H4 (cell line): ENCODE data around the gene UGT2B11. TPM values are rescaled to one million over a fixed set of nuclear protein-coding genes. Genes with fewer than 3 reads are reported as not detected.
"Not testable (repeated sequence)": the region's sequence is repeated elsewhere in the genome, so short reads cannot be mapped to it uniquely, and the experiment has no call there.

ENCODE experiments used
- DNase-seq: peaks from one replicate; pipeline ENCODE4 v3.0.0-alpha.2; 2015; ENCODE audit warnings: low spot score
- total RNA-seq: library from RNA; depleted of rRNA; stranded (reverse); fragments of >200 nt; shearing (Covaris generic); gene quantifications from 2 replicates; pipeline ENCODE4 v1.2.3, GENCODE V29; 2014; rRNA removed

The UGT2B11 gene
- total RNA-seq, 1 experiment from 2014 or later = not detected

DNA sequence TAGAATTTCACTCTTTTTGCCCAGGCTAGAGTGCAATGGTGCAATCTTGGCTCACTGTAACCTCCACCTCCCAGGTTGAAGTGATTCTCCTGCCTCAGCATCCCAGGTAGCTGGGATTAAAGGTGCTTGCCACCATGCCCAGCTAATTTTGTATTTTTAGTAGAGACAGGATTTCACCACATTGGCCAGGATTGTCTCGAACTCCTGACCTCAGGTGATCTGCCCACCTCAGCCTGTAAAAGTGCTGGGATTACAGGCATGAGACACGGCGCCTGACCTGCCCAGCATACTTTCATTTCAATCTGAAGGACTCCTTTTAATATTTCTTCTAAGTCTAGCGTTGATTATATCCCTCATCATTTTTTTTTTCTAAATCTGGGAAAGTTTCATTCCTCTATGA is 45.4 kb downstream of the UGT2B11 start:
- DNase-seq = not testable (repeated sequence)

DNA sequence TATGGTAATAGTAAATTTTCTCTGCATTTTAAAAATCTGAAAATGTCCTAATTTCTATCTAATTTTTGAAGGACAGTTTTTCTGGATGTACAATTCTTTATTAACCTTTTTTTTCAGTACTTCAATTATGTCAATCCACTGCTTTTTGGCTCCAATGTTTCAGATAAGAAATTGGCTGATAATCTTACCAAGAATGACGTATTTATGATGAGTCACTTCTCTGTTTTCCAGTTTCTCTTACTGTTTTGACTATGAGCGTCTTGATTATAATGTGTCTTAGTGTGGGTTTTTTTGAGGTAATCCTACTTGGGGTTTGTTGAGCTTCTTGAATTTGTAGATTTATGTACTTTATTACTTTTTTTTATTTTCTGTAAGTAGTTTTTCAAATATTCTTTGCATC is 47.2 kb downstream of the UGT2B11 start:
- DNase-seq = no peak

DNA sequence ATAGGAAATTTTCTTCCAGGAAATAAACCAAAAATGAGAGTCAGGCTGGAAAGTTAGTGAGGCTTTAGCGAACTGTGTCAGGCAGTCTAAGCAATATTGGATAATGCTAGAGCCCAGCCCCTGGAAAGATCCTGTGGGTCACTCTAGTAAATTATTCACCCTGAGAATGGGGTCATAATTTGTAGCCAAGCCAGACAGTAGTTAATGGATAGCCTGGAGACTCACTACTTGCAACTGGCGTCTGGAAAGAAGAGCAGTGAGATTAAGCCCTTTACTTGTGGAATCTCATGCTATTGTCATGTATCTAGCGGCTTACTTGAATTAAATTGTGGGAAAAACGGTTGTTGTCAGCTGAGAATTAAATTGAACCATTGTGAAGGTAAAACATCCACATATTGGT is 48.2 kb downstream of the UGT2B11 start:
- not testable (repeated sequence) for DNase-seq

DNA sequence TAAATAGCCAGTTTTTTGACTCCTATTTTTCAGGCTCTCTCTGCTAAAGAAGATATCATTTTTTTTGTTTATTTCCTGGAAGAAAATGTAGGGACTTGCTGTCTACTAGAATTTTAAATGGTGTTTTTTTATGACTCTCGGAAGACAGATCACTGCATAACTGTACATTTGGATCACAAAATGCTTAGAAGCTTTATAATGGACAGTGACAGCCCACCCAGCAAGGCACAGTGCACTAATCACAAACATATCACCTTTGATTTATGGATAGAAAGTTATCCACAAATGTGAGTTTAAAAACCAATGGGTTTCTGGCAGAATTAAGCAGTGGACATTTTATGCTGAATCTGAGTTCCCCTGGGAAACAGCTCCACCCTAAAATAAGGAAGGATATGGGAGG is 48.8 kb downstream of the UGT2B11 start:
- not testable (repeated sequence) for DNase-seq

DNA sequence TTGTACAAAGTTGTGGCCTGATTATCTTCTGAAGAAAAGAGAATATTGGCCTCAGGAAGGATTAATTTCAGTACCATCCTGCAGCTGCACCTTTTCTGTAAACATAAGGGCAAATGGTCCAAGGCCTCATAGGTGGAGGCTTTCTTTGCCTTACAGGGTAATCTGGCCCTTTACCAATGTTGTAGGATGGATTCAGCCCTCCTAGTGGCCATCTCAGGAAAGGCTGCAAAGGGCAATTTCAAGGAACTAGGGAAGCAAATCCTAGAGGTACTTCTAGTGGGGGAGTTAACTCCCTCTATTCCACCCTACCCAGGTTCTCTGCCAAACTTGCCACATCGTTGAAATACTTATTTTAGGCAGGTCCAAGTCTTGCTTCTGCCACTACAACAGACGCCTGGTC is 57.6 kb downstream of the UGT2B11 start:
- DNase-seq = peak; percentile 6

DNA sequence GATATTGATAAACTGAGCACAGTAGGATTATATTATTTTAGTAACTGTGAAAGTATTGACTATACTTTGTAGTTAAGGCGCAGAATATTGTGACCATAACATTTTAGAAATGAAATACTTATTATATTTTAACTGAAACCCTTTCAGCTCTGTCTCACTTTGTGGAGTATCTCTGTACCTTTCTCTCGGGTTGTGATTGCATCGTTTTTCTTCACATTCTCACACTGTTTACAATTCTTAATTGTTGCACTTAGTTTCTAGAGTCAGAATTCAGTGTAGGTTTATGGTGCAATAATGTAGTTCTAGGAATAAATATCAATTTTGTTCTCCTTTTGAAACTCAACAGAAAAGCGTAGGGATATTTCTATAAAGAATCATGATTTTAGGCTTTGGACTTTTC is 60.5 kb downstream of the UGT2B11 start:
- DNase-seq = no peak

Other genes starting within 250 kb of the UGT2B11 start
- 0.08 and 0.35 TPM in 2 replicates for gene UGT2B7, start 118.3 kb downstream of the UGT2B11 start, total RNA-seq
- not detected in 2 replicates for gene UGT2B28, start 65.7 kb upstream of the UGT2B11 start, total RNA-seq